ENCODE measurements around the gene CLTC.

The CLTC gene

GRCh38 chr17:59620518-59621259, 994 bp downstream of the CLTC start:
- H3K9me3 ChIP-seq (ENCODE audit: control insufficient read depth, insufficient read depth, low read length): no peaks in the 10 kb centered on the region
- peaks cover 5% of the 10 kb centered on the region for H3K4me1 ChIP-seq (ENCODE audit: control insufficient read depth, insufficient read depth, low read length)
- peak overlapping the region; percentile 96 for H3K4me3 ChIP-seq (ENCODE audit: low read depth, low read length)
- peak overlapping the region; percentile 98 for H3K9ac ChIP-seq (ENCODE audit: low read depth, low read length)
- H3K36me3 ChIP-seq (ENCODE audit: control insufficient read depth, insufficient read depth, low read length): no peaks in the 10 kb centered on the region
- no peaks in the 10 kb centered on the region for H3K27me3 ChIP-seq (ENCODE audit: control insufficient read depth, insufficient read depth, low read length)

GRCh38 chr17:59621771-59622170, 2.1 kb downstream of the CLTC start:
- Histone ChIP-seq H3K4me1 (ENCODE audit: control insufficient read depth, insufficient read depth, low read length) (peaks cover 5% of the 10 kb centered on the region), H3K9ac (ENCODE audit: low read depth, low read length) (no peak overlapping the region), H3K9me3 (ENCODE audit: control insufficient read depth, insufficient read depth, low read length) (no peaks in the 10 kb centered on the region), H3K4me3 (ENCODE audit: low read depth, low read length) (peak overlapping the region; percentile 96), H3K27me3 (ENCODE audit: control insufficient read depth, insufficient read depth, low read length) (no peaks in the 10 kb centered on the region), H3K36me3 (ENCODE audit: control insufficient read depth, insufficient read depth, low read length) (no peaks in the 10 kb centered on the region)

GRCh38 chr17:59623151-59623550, 3.5 kb downstream of the CLTC start:
- Histone ChIP-seq H3K9me3 (ENCODE audit: control insufficient read depth, insufficient read depth, low read length) (no peaks in the 10 kb centered on the region), H3K27me3 (ENCODE audit: control insufficient read depth, insufficient read depth, low read length) (no peaks in the 10 kb centered on the region), H3K36me3 (ENCODE audit: control insufficient read depth, insufficient read depth, low read length) (no peaks in the 10 kb centered on the region), H3K4me3 (ENCODE audit: low read depth, low read length) (no peak overlapping the region), H3K4me1 (ENCODE audit: control insufficient read depth, insufficient read depth, low read length) (peaks cover 5% of the 10 kb centered on the region), H3K9ac (ENCODE audit: low read depth, low read length) (no peak overlapping the region)

GRCh38 chr17:59626756-59627155, 7.1 kb downstream of the CLTC start:
- no peak overlapping the region for H3K4me3 ChIP-seq (ENCODE audit: low read depth, low read length)
- no peak overlapping the region for H3K9ac ChIP-seq (ENCODE audit: low read depth, low read length)
- H3K9me3 ChIP-seq (ENCODE audit: control insufficient read depth, insufficient read depth, low read length): no peaks in the 10 kb centered on the region
- H3K36me3 ChIP-seq (ENCODE audit: control insufficient read depth, insufficient read depth, low read length): no peaks in the 10 kb centered on the region
- H3K27me3 ChIP-seq (ENCODE audit: control insufficient read depth, insufficient read depth, low read length): no peaks in the 10 kb centered on the region
- peaks cover 5% of the 10 kb centered on the region for H3K4me1 ChIP-seq (ENCODE audit: control insufficient read depth, insufficient read depth, low read length)

GRCh38 chr17:59627274-59627673, 7.6 kb downstream of the CLTC start:
- Histone ChIP-seq H3K9me3 (ENCODE audit: control insufficient read depth, insufficient read depth, low read length) (no peaks in the 10 kb centered on the region), H3K9ac (ENCODE audit: low read depth, low read length) (no peak overlapping the region), H3K36me3 (ENCODE audit: control insufficient read depth, insufficient read depth, low read length) (no peaks in the 10 kb centered on the region), H3K27me3 (ENCODE audit: control insufficient read depth, insufficient read depth, low read length) (no peaks in the 10 kb centered on the region), H3K4me3 (ENCODE audit: low read depth, low read length) (no peak overlapping the region), H3K4me1 (ENCODE audit: control insufficient read depth, insufficient read depth, low read length) (peaks cover 5% of the 10 kb centered on the region)

GRCh38 chr17:59627770-59628171, 8.1 kb downstream of the CLTC start:
- H3K9ac ChIP-seq (ENCODE audit: low read depth, low read length): no peak overlapping the region
- H3K4me1 ChIP-seq (ENCODE audit: control insufficient read depth, insufficient read depth, low read length): peaks cover 5% of the 10 kb centered on the region
- no peak overlapping the region for H3K4me3 ChIP-seq (ENCODE audit: low read depth, low read length)
- no peaks in the 10 kb centered on the region for H3K9me3 ChIP-seq (ENCODE audit: control insufficient read depth, insufficient read depth, low read length)
- no peaks in the 10 kb centered on the region for H3K36me3 ChIP-seq (ENCODE audit: control insufficient read depth, insufficient read depth, low read length)
- H3K27me3 ChIP-seq (ENCODE audit: control insufficient read depth, insufficient read depth, low read length): no peaks in the 10 kb centered on the region

GRCh38 chr17:59629174-59629573, 9.5 kb downstream of the CLTC start:
- H3K4me1 ChIP-seq (ENCODE audit: control insufficient read depth, insufficient read depth, low read length): no peaks in the 10 kb centered on the region

GRCh38 chr17:59631276-59631675, 11.6 kb downstream of the CLTC start:
- Histone ChIP-seq H3K36me3 (ENCODE audit: control insufficient read depth, insufficient read depth, low read length) (no peaks in the 10 kb centered on the region), H3K9me3 (ENCODE audit: control insufficient read depth, insufficient read depth, low read length) (no peaks in the 10 kb centered on the region), H3K27me3 (ENCODE audit: control insufficient read depth, insufficient read depth, low read length) (no peaks in the 10 kb centered on the region), H3K9ac (ENCODE audit: low read depth, low read length) (no peak overlapping the region), H3K4me1 (ENCODE audit: control insufficient read depth, insufficient read depth, low read length) (no peaks in the 10 kb centered on the region), H3K4me3 (ENCODE audit: low read depth, low read length) (no peak overlapping the region)

More at GRCh38 chr17:59629174-59629573, 9.5 kb downstream of the CLTC start:
- H3K36me3 ChIP-seq (ENCODE audit: control insufficient read depth, insufficient read depth, low read length): no peaks in the 10 kb centered on the region
- no peaks in the 10 kb centered on the region for H3K27me3 ChIP-seq (ENCODE audit: control insufficient read depth, insufficient read depth, low read length)
- H3K9ac ChIP-seq (ENCODE audit: low read depth, low read length): no peak overlapping the region
- no peaks in the 10 kb centered on the region for H3K9me3 ChIP-seq (ENCODE audit: control insufficient read depth, insufficient read depth, low read length)
- H3K4me3 ChIP-seq (ENCODE audit: low read depth, low read length): no peak overlapping the region

- no peaks in the 10 kb centered on the region for H3K4me1 ChIP-seq (ENCODE audit: control insufficient read depth, insufficient read depth, low read length)
- no peaks in the 10 kb centered on the region for H3K36me3 ChIP-seq (ENCODE audit: control insufficient read depth, insufficient read depth, low read length)
- H3K9ac ChIP-seq (ENCODE audit: low read depth, low read length): no peak overlapping the region
These were observed 12.7 kb downstream of the CLTC start for GRCh38 chr17:59632398-59632797.

GRCh38 chr17:59633658-59634359, 14.1 kb downstream of the CLTC start:
- no peaks in the 10 kb centered on the region for H3K9me3 ChIP-seq (ENCODE audit: control insufficient read depth, insufficient read depth, low read length)
- no peaks in the 10 kb centered on the region for H3K36me3 ChIP-seq (ENCODE audit: control insufficient read depth, insufficient read depth, low read length)
- no peaks in the 10 kb centered on the region for H3K27me3 ChIP-seq (ENCODE audit: control insufficient read depth, insufficient read depth, low read length)
- no peak overlapping the region for H3K4me3 ChIP-seq (ENCODE audit: low read depth, low read length)
- H3K9ac ChIP-seq (ENCODE audit: low read depth, low read length): no peak overlapping the region
- H3K4me1 ChIP-seq (ENCODE audit: control insufficient read depth, insufficient read depth, low read length): peaks cover 2% of the 10 kb centered on the region

More at GRCh38 chr17:59632398-59632797, 12.7 kb downstream of the CLTC start:
- no peaks in the 10 kb centered on the region for H3K9me3 ChIP-seq (ENCODE audit: control insufficient read depth, insufficient read depth, low read length)
- H3K27me3 ChIP-seq (ENCODE audit: control insufficient read depth, insufficient read depth, low read length): no peaks in the 10 kb centered on the region
- H3K4me3 ChIP-seq (ENCODE audit: low read depth, low read length): no peak overlapping the region

- Histone ChIP-seq H3K27me3 (ENCODE audit: control insufficient read depth, insufficient read depth, low read length) (no peaks in the 10 kb centered on the region), H3K9ac (ENCODE audit: low read depth, low read length) (no peak overlapping the region), H3K9me3 (ENCODE audit: control insufficient read depth, insufficient read depth, low read length) (no peaks in the 10 kb centered on the region), H3K36me3 (ENCODE audit: control insufficient read depth, insufficient read depth, low read length) (no peaks in the 10 kb centered on the region), H3K4me1 (ENCODE audit: control insufficient read depth, insufficient read depth, low read length) (peaks cover 2% of the 10 kb centered on the region), H3K4me3 (ENCODE audit: low read depth, low read length) (no peak overlapping the region)
These were observed 15.2 kb downstream of the CLTC start for GRCh38 chr17:59634632-59635541.
